H9 (cell line): ENCODE data around the gene SCRN2. TPM values are rescaled to one million over a fixed set of nuclear protein-coding genes. Genes with fewer than 3 reads are reported as not detected.

ENCODE experiments used
- DNase-seq: peaks from one replicate; pipeline ENCODE4 v3.0.0-alpha.2; 2017
- H2AFZ ChIP-seq: one replicate; pipeline ENCODE4 v1.6.1; 2013; ENCODE audit warnings: mild to moderate bottlenecking, low read length, control low read depth, moderate library complexity
- H2AK5ac ChIP-seq: 2 replicates; pipeline ENCODE4 v1.6.1; 2013; ENCODE audit warnings: low read length, control low read depth, mixed read lengths; ENCODE audit not compliant: insufficient read length
- H2BK120ac ChIP-seq: one replicate; pipeline ENCODE4 v1.6.1; 2013; ENCODE audit warnings: low read depth, mild to moderate bottlenecking, low read length, control low read depth, inconsistent platforms; ENCODE audit not compliant: poor library complexity, severe bottlenecking
- H2BK12ac ChIP-seq: 2 replicates; pipeline ENCODE4 v1.6.1; 2013; ENCODE audit warnings: low read length, control low read depth, mixed read lengths, low read depth; ENCODE audit not compliant: insufficient read length
- H2BK15ac ChIP-seq: 2 replicates; pipeline ENCODE4 v1.6.1; 2013; ENCODE audit warnings: low read depth, low read length, control low read depth
- H2BK20ac ChIP-seq: one replicate; pipeline ENCODE4 v1.6.1; 2013; ENCODE audit warnings: low read depth, mild to moderate bottlenecking, low read length, control low read depth, inconsistent platforms; ENCODE audit not compliant: poor library complexity, severe bottlenecking
- H2BK5ac ChIP-seq: 2 replicates; pipeline ENCODE4 v1.6.1; 2013; ENCODE audit warnings: low read length, control low read depth, mixed read lengths; ENCODE audit not compliant: insufficient read length
- H3K14ac ChIP-seq: 2 replicates; pipeline ENCODE4 v1.6.1; 2013; ENCODE audit warnings: low read length, control low read depth; ENCODE audit not compliant: insufficient read depth
- H3K18ac ChIP-seq: 2 replicates; pipeline ENCODE4 v1.6.1; 2013; ENCODE audit warnings: low read depth, mild to moderate bottlenecking, mixed read lengths, low read length, control low read depth; ENCODE audit not compliant: insufficient read length
- H3K23ac ChIP-seq: 2 replicates; pipeline ENCODE4 v1.6.1; 2013; ENCODE audit warnings: low read length, control low read depth, mixed read lengths, low read depth; ENCODE audit not compliant: insufficient read length
- H3K23me2 ChIP-seq: 2 replicates; pipeline ENCODE4 v1.6.1; 2013; ENCODE audit warnings: low read depth, mild to moderate bottlenecking, mixed read lengths, low read length, control low read depth; ENCODE audit not compliant: insufficient read length, poor library complexity, severe bottlenecking
- H3K27ac ChIP-seq: 2 replicates; pipeline ENCODE4 v1.5.1; 2013; ENCODE audit warnings: low read length, control low read depth, mixed read lengths, low read depth; ENCODE audit not compliant: insufficient read length
- H3K27me3 ChIP-seq: 2 replicates; pipeline ENCODE4 v1.6.1; 2013; ENCODE audit warnings: low read length, control low read depth, inconsistent platforms; ENCODE audit not compliant: insufficient read depth
- H3K4ac ChIP-seq: 2 replicates; pipeline ENCODE4 v1.6.1; 2013; ENCODE audit warnings: low read depth, mild to moderate bottlenecking, control low read depth, inconsistent platforms, low read length, moderate library complexity
- H3K4me1 ChIP-seq: 2 replicates; pipeline ENCODE4 v1.6.1; 2013; ENCODE audit warnings: low read length, control low read depth, inconsistent platforms; ENCODE audit not compliant: insufficient read depth
- H3K4me2 ChIP-seq: 2 replicates; pipeline ENCODE4 v1.6.1; 2013; ENCODE audit warnings: low read length, control low read depth, mixed read lengths; ENCODE audit not compliant: insufficient read length, insufficient read depth
- H3K56ac ChIP-seq: 2 replicates; pipeline ENCODE4 v1.6.1; 2013; ENCODE audit warnings: low read depth, mild to moderate bottlenecking, mixed read lengths, low read length, control low read depth; ENCODE audit not compliant: insufficient read length
- H3K79me1 ChIP-seq: 2 replicates; pipeline ENCODE4 v1.6.1; 2013; ENCODE audit warnings: low read depth, mild to moderate bottlenecking, moderate library complexity, low read length, control low read depth, inconsistent platforms; ENCODE audit not compliant: insufficient read depth, poor library complexity, severe bottlenecking
- H3K79me2 ChIP-seq: 2 replicates; pipeline ENCODE4 v1.6.1; 2013; ENCODE audit warnings: low read length, control low read depth, inconsistent platforms; ENCODE audit not compliant: insufficient read depth
- H3K9ac ChIP-seq: 2 replicates; pipeline ENCODE4 v1.6.1; 2013; ENCODE audit warnings: low read length, control low read depth, mixed read lengths; ENCODE audit not compliant: insufficient read length; ENCODE audit errors: extremely low read depth
- H3K9me3 ChIP-seq: one replicate; pipeline ENCODE4 v1.6.1; 2013; ENCODE audit warnings: low read depth, low read length, inconsistent platforms; ENCODE audit not compliant: control insufficient read depth
- H3T11ph ChIP-seq: one replicate; pipeline ENCODE4 v1.6.1; 2013; ENCODE audit warnings: mild to moderate bottlenecking, low read length, control low read depth, inconsistent platforms
- H4K20me1 ChIP-seq: one replicate; pipeline ENCODE4 v1.6.1; 2013; ENCODE audit not compliant: control insufficient read depth, insufficient read length, insufficient read depth
- H4K5ac ChIP-seq: 2 replicates; pipeline ENCODE4 v1.6.1; 2013; ENCODE audit warnings: low read depth, mild to moderate bottlenecking, mixed read lengths, low read length, control low read depth; ENCODE audit not compliant: insufficient read length
- H4K8ac ChIP-seq: replicated peaks from 2 replicates; pipeline ENCODE4 v1.6.1; 2013; ENCODE audit warnings: low read length, control low read depth, mixed read lengths, low read depth; ENCODE audit not compliant: insufficient read length
- H4K91ac ChIP-seq: 2 replicates; pipeline ENCODE4 v1.6.1; 2013; ENCODE audit warnings: low read depth, mild to moderate bottlenecking, moderate library complexity, mixed read lengths, low read length, control low read depth; ENCODE audit not compliant: insufficient read length
- H3K27ac Mint-ChIP-seq, 3 experiments: 2 replicates in 2 of 3; 3 replicates in 1 of 3; pipeline ENCODE4 v1.8.0; 2020 to 2021; ENCODE audit warnings: mixed read lengths in 3 of 3, mild to moderate bottlenecking in 1 of 3, moderate library complexity in 1 of 3
- H3K27me3 Mint-ChIP-seq: 2 replicates; pipeline ENCODE4 v1.8.0; 2021; ENCODE audit warnings: low read depth, mild to moderate bottlenecking, moderate library complexity, mixed read lengths
- H3K36me3 Mint-ChIP-seq, 3 experiments: 2 replicates in 2 of 3; 3 replicates in 1 of 3; pipeline ENCODE4 v1.8.0; 2020 to 2021; ENCODE audit warnings: low read depth in 3 of 3, mixed read lengths in 3 of 3; ENCODE audit not compliant: insufficient read depth in 1 of 3
- H3K4me1 Mint-ChIP-seq, 2 experiments: 2 replicates each; pipeline ENCODE4 v1.8.0; 2020; ENCODE audit warnings: mixed read lengths in 2 of 2
- H3K4me3 Mint-ChIP-seq, 2 experiments: 2 replicates in 1 of 2; 3 replicates in 1 of 2; pipeline ENCODE4 v1.8.0; 2020 to 2021; ENCODE audit warnings: mild to moderate bottlenecking in 2 of 2, mixed read lengths in 2 of 2, moderate library complexity in 1 of 2
- H3K9me3 Mint-ChIP-seq, 2 experiments: 2 replicates in 1 of 2; 3 replicates in 1 of 2; pipeline ENCODE4 v1.8.0; 2020; ENCODE audit warnings: mild to moderate bottlenecking in 2 of 2, mixed read lengths in 2 of 2, moderate library complexity in 1 of 2
- WGBS: extraction: QIAGEN DNeasy Blood & Tissue Kit; methylation state at CpG from one replicate; pipeline ENCODE4 v1.1.7; 2013; ENCODE audit warnings: missing lambda C conversion rate, low lambda C conversion rate, mixed read lengths; ENCODE audit not compliant: insufficient read length; ENCODE audit errors: extremely low coverage; 5-methylcytosine and 5-hydroxymethylcytosine counted together
- total RNA-seq: library from RNA; stranded (reverse); gene quantifications from 2 replicates; pipeline ENCODE4 v1.2.1, GENCODE V29; 2021
- TF ChIP-seq, protein P1 (sequence below): fragments of 200-600 bp; sonication (generic); conservative IDR thresholded peaks from 3 replicates; pipeline ENCODE4 v1.8.0; 2021; ENCODE audit warnings: antibody characterized with exemption, mild to moderate bottlenecking

SCRN2 gene
- total RNA-seq, 1 experiment from 2014 or later = 34.0 TPM

DNA sequence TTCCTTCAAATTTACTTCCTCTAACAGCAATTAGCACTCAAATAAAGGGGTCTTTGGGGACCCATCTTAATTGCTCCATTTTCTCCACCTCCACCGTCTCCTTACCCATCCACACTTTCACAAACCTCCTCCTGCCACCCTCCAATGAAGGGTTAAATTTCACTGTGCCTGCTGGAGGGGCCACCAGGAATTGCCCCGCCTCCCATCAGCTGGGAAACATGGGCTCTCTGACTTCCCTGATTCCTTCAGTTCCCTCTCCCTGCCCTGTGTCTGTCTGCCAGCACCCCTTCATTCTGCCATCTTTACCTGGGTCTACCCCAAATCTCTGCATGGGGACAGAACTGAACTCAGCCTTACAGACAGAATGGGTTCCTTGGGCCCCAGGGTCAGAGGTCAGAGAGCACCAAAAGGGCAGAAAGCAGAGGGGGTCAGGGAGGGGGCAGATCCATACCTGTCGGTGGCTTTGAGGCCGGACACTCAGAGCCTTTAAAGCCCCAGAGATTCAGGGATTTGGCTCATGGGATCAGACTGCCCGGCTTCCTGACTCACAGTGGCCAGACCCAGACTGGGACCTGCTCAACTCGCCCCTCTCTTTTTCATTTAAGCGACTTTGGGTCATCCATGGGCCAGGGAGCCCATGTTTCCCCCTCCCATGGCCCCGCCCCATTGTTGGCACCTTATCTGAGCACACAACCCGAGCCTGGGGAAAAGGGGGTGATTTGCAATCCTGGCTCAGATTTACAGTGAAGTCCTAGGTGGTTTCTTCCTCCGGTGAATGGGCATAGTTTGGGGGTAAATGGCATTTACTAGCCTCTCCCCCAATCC is 37.3 kb upstream of the SCRN2 start:
- H3K23me2 ChIP-seq = no peaks in the 10 kb centered on the region
- no peak overlapping the region for H3K56ac ChIP-seq
- TF ChIP-seq, protein P1, sequence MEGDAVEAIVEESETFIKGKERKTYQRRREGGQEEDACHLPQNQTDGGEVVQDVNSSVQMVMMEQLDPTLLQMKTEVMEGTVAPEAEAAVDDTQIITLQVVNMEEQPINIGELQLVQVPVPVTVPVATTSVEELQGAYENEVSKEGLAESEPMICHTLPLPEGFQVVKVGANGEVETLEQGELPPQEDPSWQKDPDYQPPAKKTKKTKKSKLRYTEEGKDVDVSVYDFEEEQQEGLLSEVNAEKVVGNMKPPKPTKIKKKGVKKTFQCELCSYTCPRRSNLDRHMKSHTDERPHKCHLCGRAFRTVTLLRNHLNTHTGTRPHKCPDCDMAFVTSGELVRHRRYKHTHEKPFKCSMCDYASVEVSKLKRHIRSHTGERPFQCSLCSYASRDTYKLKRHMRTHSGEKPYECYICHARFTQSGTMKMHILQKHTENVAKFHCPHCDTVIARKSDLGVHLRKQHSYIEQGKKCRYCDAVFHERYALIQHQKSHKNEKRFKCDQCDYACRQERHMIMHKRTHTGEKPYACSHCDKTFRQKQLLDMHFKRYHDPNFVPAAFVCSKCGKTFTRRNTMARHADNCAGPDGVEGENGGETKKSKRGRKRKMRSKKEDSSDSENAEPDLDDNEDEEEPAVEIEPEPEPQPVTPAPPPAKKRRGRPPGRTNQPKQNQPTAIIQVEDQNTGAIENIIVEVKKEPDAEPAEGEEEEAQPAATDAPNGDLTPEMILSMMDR = no peak
- H3K23ac ChIP-seq = no peak overlapping the region
- no peak overlapping the region for H3K14ac ChIP-seq
- H2BK15ac ChIP-seq = no peak overlapping the region
- Mint-ChIP-seq H3K27me3 (peaks cover 57% of the 10 kb centered on the region), H3K4me1 (peaks cover 31 to 43% of the 10 kb centered on the region in 2 experiments), H3K4me3 (no peak overlapping the region), H3K36me3 (no peaks in the 10 kb centered on the region), H3K9me3 (no peaks in the 10 kb centered on the region), H3K27ac (no peak overlapping the region; a peak in 1 of 7 replicates)
- H2BK5ac ChIP-seq = no peak overlapping the region
- H4K91ac ChIP-seq = no peak overlapping the region
- no peak overlapping the region for H4K8ac ChIP-seq
- no peak overlapping the region for H4K5ac ChIP-seq
- H3K18ac ChIP-seq = no peak overlapping the region
- H2BK20ac ChIP-seq = no peak overlapping the region
- H2AK5ac ChIP-seq = no peak overlapping the region
- H3K9ac ChIP-seq = no peak overlapping the region
- H2BK12ac ChIP-seq = no peak overlapping the region
- no peak overlapping the region for H3K27ac ChIP-seq
- peaks cover 7% of the 10 kb centered on the region; the same call in 1 of the 2 replicates for H3K4me1 ChIP-seq
- WGBS = no CpG with 5 or more reads among the region's 10 CpGs
- no peaks in the 10 kb centered on the region for H3K9me3 ChIP-seq
- H3K79me1 ChIP-seq = no peaks in the 10 kb centered on the region
- no peak overlapping the region for H3K4me2 ChIP-seq
- no peak overlapping the region for H2BK120ac ChIP-seq
- H3K79me2 ChIP-seq = no peaks in the 10 kb centered on the region
- H2AFZ ChIP-seq = no peak overlapping the region
- no peak overlapping the region for H3K4ac ChIP-seq
- no peaks in the 10 kb centered on the region; the same call in 1 of the 2 replicates for H3K27me3 ChIP-seq
- H4K20me1 ChIP-seq = no peaks in the 10 kb centered on the region
- no peak overlapping the region for H3T11ph ChIP-seq
- peak; percentile 33 for DNase-seq
